Activated T-cell treated with anti-CD3 and anti-CD28 coated beads, Interleukin-2, amount 50 U/mL, for 4 hours (primary cell): Measurements from ENCODE around the gene TBC1D14. TPM values are rescaled to one million over a fixed set of nuclear protein-coding genes. Genes with fewer than 3 reads are reported as not detected.

Experiments
- ATAC-seq, 2 donors: fragments of 200-7000 bp; cut with Tn5 transposase; one replicate each; pipeline ENCODE4 v1.10.0; 2021
- DNase-seq: peaks from one replicate; pipeline ENCODE4 v3.0.0-alpha.2; 2020
- H3K27me3 Mint-ChIP-seq: one replicate; pipeline ENCODE4 v1.8.0; 2021; ENCODE audit warnings: low read depth, mixed read lengths
- H3K36me3 Mint-ChIP-seq: one replicate; pipeline ENCODE4 v1.8.0; 2022; ENCODE audit warnings: mixed read lengths; ENCODE audit not compliant: insufficient read depth
- H3K4me1 Mint-ChIP-seq: one replicate; pipeline ENCODE4 v1.8.0; 2021; ENCODE audit warnings: low read depth, mixed read lengths
- H3K4me3 Mint-ChIP-seq: one replicate; pipeline ENCODE4 v1.8.0; 2021; ENCODE audit warnings: mild to moderate bottlenecking, moderate library complexity, mixed read lengths
- H3K9me3 Mint-ChIP-seq: one replicate; pipeline ENCODE4 v1.8.0; 2021; ENCODE audit warnings: mixed read lengths
- total RNA-seq, 3 donors: library from RNA; stranded (reverse); gene quantifications; one replicate each; pipeline ENCODE4 v1.2.1, GENCODE V29; 2021

Gene TBC1D14
- total RNA-seq, 3 donors from 2014 or later, result 39.8 to 45.7 (median 41.7) TPM

DNA sequence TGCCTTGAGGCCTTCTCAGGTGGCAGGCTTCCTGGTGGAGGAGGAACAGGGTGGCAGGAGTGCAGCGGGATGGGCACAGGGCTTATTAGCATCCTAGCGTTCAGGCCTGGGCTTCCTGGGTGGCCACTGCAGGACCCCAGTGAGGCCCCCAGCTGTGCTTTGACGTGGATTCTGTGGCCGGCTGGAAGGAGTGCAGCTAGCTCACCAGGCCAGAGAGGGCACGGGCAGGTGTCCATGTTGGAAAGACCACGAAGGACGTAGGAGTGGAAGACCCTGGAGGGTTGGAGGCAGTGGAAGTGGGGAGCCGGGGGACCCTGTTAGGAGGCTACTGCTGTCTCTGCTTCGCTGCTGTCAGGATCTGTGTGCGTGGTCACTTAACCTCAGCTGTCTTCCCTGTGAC, 120.3 kb downstream of the TBC1D14 start:
- DNase-seq (no peak), ATAC-seq (no peak)
- Mint-ChIP-seq H3K4me1 (peaks cover 2% of the 10 kb centered on the region), H3K27me3 (no peaks in the 10 kb centered on the region), H3K4me3 (no peak overlapping the region), H3K9me3 (no peaks in the 10 kb centered on the region), H3K36me3 (peaks cover 17% of the 10 kb centered on the region)

DNA sequence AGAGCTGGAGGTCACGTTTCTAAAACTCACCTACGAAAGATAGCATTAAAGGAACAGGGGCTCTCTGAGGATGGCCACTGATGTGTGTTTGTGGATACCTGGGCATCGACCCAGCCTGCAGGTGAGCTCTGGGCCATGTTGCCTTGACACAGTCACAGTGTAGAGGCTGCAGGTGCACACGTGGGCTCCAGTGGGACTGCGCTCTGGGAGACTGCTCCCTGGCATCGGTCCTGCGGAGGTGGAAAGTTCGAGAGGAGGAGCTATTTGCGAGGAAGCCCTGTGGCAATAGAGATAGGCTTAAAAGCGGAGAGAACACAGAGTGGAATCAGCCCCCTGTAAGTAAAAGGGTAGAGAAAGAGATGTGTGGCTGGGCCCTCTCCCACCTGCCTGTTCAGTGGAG, 121.2 kb downstream of the TBC1D14 start:
- no peak for ATAC-seq
- no peak overlapping the region for H3K4me3 Mint-ChIP-seq
- H3K27me3 Mint-ChIP-seq, result no peaks in the 10 kb centered on the region
- peaks cover 2% of the 10 kb centered on the region for H3K4me1 Mint-ChIP-seq
- peaks cover 17% of the 10 kb centered on the region for H3K36me3 Mint-ChIP-seq
- no peak for DNase-seq
- no peaks in the 10 kb centered on the region for H3K9me3 Mint-ChIP-seq

DNA sequence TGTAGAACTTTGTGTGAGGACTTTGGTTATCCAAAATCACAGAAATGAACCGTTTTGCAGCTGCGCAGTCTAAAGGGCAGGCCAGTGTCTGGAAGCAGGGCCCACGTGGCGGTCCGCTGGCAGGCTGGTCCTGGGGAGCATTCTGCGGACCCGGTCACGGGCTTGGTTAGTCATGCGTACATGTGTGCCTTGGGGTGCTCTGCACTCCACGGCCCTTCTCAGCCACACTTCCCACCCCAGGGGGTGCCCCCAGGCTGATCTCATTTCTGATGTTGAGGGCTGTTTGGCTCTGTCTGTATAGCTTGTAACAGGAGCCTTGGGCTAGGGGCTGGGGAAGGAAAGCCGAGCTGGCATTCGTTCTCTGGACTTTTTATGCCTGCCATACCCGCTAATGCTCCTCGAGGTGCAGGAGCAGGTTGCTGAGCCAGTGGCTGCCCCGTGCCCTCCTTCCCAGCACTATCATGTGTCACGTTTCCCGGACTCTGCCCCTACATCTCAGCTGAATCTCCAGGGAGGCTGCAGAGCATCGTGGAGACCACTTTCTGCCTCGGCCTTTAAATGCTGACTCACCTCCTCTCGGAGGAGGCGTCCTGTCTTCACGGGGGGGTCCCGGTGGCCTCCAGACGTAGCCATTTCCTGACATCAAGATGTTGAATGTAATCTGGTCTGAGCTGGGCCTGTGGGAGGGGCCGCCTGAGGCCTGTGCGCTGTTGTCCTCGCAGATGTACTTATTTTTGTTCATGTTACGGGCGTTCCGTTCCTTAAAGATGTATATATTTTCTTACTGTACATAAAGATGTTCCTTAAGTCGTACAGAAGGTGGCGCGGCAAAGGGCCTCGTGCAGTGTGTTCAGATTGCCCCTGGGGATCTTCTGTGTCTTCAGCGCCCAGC, 122.2 kb downstream of the TBC1D14 start:
- ATAC-seq (no peak), DNase-seq (no peak)
- no peaks in the 10 kb centered on the region for H3K9me3 Mint-ChIP-seq
- peaks cover 14% of the 10 kb centered on the region for H3K36me3 Mint-ChIP-seq
- H3K27me3 Mint-ChIP-seq, result no peaks in the 10 kb centered on the region
- peaks cover 2% of the 10 kb centered on the region for H3K4me1 Mint-ChIP-seq
- H3K4me3 Mint-ChIP-seq, result no peak overlapping the region

DNA sequence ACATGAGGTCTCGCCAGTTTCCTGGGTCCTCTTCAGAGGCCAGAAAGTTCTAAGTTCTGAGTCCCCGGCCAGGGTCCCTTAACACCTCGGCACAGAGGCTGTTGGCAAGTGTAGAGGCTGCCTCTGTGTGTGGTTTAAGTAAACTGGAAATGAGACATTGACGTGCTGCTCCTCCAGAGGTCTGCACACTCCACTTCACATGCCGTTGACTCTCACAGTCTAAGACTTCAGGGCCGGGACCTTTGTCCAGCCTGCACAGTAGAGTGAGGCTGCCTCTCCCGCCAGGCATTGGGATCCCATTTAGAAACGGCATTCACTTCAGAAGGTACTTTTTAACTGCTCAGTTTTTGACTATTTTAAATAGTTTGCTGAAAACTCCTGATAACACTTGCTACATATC, 123.0 kb downstream of the TBC1D14 start:
- H3K36me3 Mint-ChIP-seq, result peaks cover 14% of the 10 kb centered on the region
- no peaks in the 10 kb centered on the region for H3K27me3 Mint-ChIP-seq
- no peak for ATAC-seq
- H3K4me3 Mint-ChIP-seq, result no peak overlapping the region
- peaks cover 8% of the 10 kb centered on the region for H3K4me1 Mint-ChIP-seq
- DNase-seq, result no peak
- H3K9me3 Mint-ChIP-seq, result no peaks in the 10 kb centered on the region

DNA sequence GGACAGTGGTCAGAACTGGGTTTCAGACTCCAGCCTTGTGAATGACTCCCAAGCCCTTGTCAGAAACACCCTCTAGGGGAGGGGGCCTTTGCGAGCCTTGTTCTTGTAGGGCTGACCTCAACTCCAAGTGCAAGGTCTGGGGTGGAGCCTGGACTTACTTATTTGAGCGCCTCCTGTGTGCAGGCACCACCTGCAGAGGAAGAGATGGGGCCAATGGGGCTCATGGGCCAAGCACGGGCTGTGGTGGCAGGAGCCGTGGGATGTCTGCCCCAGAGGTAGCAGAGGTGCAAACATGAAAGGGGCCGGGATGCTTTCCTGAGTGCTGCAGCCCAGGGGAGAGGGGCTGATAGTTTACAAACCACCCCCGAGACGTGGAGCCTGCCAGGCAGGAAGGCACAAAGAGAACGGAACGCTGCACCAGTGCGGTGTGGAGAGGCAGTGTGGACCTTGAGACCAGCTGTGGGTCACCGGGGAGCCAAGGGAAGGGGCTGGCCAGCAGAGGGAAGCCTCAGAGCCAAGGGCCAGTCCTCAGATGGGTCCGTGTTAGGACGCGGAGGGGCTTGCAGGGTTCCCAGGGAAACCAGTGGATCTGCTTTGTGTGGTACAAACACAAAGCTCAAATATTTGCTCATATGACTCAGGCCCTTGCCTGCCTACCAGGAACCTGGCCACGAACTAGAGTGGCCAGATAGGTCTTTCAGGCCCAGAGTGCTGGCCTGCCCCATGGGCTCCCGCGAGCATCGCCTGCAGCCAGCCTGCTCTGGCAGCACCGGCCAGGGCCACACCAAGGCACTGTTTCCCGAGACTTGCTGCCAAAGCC, 124.8 kb downstream of the TBC1D14 start:
- Mint-ChIP-seq H3K36me3 (peaks cover 10% of the 10 kb centered on the region), H3K9me3 (no peaks in the 10 kb centered on the region), H3K4me3 (no peak overlapping the region), H3K27me3 (no peaks in the 10 kb centered on the region), H3K4me1 (peaks cover 6% of the 10 kb centered on the region)
- no peak for ATAC-seq
- no peak for DNase-seq

DNA sequence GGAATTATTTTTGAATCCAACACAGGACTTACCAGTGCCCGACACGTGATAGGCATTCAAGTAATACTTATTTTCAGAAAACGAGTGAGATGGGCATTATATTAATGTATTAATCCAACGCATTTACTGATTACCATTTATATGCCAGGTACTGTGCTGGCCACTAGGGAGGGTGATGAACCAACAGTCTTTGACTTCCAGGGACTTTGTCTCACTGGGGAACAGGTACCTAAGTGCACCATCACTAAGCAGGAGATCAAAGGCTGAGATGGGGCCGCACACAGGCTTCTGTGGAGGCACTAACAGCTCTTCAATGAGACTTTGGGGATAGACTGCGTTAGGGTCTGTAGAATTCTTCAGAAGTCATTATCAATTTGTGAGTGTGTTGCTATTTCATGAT, 127.8 kb downstream of the TBC1D14 start:
- no peak for DNase-seq
- no peaks in the 10 kb centered on the region for H3K36me3 Mint-ChIP-seq

DNA sequence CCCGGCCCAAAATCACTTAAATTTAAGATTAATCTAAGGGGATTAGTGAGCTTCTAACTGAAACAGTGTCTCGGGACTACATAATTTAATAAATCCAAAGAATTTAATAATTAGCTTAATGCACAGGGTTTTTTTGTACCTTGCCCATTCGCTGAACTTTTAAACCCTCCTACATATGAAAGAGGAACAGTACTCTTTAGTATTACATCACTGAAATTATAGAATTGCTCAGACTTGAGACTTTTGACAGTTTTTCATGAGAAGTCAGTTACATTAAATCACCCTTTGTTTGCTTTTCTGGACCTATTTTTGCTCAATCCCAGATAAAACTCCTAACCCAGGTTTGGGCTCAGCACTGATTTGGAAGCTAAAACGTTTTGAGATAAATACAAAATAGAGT, 131.1 kb downstream of the TBC1D14 start:
- no peaks in the 10 kb centered on the region for H3K36me3 Mint-ChIP-seq
- H3K4me1 Mint-ChIP-seq, result peaks cover 31% of the 10 kb centered on the region
- DNase-seq, result no peak
- H3K9me3 Mint-ChIP-seq, result no peaks in the 10 kb centered on the region
- H3K27me3 Mint-ChIP-seq, result no peaks in the 10 kb centered on the region
- H3K4me3 Mint-ChIP-seq, result peak overlapping the region; percentile 14
- ATAC-seq, result no peak

More for the DNA sequence above, 127.8 kb downstream of the TBC1D14 start:
- no peak for ATAC-seq
- Mint-ChIP-seq H3K4me3 (no peak overlapping the region), H3K4me1 (peaks cover 13% of the 10 kb centered on the region), H3K9me3 (no peaks in the 10 kb centered on the region), H3K27me3 (no peaks in the 10 kb centered on the region)

DNA sequence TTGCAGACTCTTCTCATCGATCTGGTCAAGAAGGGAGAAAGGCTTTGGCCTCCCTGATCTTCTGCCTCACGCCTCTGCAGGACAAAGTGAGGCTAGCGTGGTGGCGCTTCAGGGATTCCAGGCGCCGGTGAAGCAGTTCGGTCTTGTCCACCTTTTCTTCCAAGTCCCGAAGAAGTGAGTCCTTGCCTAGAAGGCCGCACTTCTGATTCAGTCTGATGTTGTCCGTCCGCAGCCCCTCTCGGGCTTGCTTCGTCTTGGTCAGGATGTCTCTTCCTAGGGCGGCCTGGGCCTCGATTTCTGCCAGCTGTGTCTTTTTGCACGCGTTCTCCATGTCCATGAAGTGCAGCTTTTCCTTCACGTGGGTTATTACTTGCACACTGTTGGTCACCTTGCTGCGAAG, 131.6 kb downstream of the TBC1D14 start:
- no peak overlapping the region for H3K4me3 Mint-ChIP-seq
- H3K4me1 Mint-ChIP-seq, result peaks cover 36% of the 10 kb centered on the region
- no peaks in the 10 kb centered on the region for H3K9me3 Mint-ChIP-seq

DNA sequence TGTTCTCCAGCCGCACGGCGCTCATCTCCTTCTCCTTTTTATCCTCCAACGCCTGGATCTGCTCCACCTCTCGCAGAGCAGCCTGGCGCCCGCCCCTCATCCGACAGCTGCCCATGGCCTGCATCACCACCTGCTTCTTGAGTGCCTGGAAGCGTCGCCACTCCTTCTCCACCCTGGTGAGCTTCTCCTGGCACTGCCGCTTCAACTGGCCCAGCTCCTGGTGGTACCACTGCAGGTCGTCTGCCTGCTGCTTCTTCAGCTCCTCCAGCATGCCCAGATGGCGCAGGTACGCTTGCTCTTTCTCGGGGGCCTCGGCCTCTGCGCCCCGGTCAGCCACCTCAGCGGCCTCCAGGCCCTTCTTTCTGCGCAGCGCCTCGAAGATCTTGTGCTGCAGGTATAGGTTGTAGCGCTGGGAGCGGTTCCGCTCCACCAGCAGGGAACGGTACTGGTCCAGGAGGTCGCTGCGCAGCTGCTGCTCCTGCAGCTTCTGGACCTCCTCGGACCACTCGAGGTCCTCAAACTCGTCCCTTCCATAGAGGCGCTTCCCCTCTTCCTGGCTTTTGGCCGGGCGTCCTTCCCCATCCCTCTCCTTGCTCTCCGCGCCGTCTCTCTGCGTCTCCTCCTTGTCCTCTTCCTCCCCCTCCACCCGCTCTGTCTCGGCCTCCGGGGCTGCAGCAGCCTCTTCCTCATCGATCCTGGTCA, 132.3 kb downstream of the TBC1D14 start:
- Mint-ChIP-seq H3K36me3 (no peaks in the 10 kb centered on the region), H3K9me3 (no peaks in the 10 kb centered on the region), H3K4me3 (peak overlapping the region; percentile 77), H3K4me1 (peaks cover 43% of the 10 kb centered on the region), H3K27me3 (no peaks in the 10 kb centered on the region)
- DNase-seq (no peak), ATAC-seq (no peak)

More for the DNA sequence above, 131.6 kb downstream of the TBC1D14 start:
- DNase-seq (no peak), ATAC-seq (no peak)
- Mint-ChIP-seq H3K27me3 (no peaks in the 10 kb centered on the region), H3K36me3 (no peaks in the 10 kb centered on the region)

DNA sequence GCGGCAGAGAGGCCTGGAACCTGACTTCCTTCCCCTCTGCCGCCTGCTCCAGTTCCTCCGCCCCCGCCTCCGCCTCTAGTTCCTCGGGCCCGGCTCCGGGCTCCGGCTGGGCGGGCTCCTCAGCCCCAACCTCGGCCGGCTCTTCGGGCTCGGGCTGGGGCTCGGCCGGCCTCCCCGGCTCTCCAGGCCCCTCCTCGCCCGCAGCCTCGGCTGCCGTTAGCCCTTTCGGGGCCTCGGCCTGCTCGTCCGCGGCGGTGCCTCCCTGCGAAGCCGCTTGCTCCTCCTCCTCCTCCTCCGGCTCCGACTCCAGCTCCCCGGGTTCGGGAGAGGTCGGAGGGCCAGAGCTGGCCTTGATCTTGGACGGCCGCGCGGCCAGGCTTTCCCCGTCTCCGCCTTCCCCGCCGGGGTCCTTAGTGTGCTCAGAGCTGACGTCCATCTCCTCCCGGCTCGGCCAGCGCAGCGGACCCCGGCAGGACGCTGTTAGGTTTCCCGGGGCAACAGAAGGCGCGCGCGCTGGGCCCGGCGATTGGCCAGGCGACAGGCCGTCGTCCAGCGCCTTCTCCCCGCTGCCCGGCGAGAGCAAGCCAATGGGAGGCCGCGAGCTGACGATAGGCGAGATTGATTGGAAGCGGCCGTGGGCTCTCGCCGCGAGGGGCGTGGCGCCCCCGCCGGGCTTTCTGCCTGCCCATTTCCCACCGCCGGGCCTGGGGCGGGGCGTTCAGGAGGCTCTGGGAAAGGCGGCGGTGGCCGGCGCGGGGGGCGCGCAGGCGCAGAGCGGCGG, 133.1 kb downstream of the TBC1D14 start:
- peak overlapping the region; percentile 86 for H3K4me3 Mint-ChIP-seq
- H3K9me3 Mint-ChIP-seq, result no peaks in the 10 kb centered on the region
- H3K4me1 Mint-ChIP-seq, result peaks cover 44% of the 10 kb centered on the region
- H3K27me3 Mint-ChIP-seq, result no peaks in the 10 kb centered on the region
- H3K36me3 Mint-ChIP-seq, result no peaks in the 10 kb centered on the region
- DNase-seq, result peak; percentile 87
- ATAC-seq, result peak; percentile 85 to 87

DNA sequence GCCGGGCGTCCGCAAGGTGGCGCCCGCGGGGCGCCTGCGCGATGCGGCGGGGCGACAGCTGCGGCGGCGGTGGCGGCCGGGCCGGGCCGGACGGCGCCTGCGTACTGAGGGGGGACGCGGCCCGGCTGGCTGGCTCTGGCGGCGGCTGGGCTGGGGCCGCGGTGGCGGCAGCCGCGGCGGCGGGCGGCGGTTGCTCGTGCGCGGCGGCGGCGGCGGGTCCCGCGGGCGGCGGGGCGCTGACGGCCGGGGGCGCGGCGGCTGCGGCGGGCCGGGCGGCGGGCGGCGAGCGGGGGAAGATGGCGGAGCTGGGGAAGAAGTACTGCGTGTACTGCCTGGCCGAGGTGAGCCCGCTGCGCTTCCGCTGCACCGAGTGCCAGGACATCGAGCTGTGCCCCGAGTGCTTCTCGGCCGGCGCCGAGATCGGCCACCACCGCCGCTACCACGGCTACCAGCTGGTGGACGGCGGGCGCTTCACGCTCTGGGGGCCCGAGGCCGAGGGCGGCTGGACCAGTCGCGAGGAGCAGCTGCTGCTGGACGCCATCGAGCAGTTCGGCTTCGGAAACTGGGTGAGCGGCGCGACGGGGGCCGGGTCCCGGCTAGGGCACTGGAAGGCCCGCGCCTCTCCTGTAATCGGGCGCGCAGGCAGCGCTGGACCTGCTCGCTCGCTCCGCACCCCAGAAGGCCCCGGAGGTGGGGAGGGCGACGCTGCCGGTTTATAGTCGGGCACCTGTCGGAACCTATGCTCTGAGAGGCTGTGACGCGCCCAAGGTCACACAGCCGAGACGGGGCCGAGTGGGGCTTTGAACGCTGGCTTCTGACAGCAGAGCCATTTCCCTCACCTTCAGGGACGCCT, 133.9 kb downstream of the TBC1D14 start, which contains the start of gene TADA2B:
Gene TADA2B, plus strand, starts transcription at position 89 of the 853 bp plus-strand sequence. Its CDS starts 208 bp downstream, at position 297.
- Mint-ChIP-seq H3K4me1 (peaks cover 47% of the 10 kb centered on the region), H3K9me3 (no peaks in the 10 kb centered on the region), H3K4me3 (peak within 1 kb of the TSS; percentile 91), H3K36me3 (no peaks in the 10 kb centered on the region), H3K27me3 (no peaks in the 10 kb centered on the region)
- peak; percentile 38 for DNase-seq
- peak; percentile 47 to 57 for ATAC-seq

DNA sequence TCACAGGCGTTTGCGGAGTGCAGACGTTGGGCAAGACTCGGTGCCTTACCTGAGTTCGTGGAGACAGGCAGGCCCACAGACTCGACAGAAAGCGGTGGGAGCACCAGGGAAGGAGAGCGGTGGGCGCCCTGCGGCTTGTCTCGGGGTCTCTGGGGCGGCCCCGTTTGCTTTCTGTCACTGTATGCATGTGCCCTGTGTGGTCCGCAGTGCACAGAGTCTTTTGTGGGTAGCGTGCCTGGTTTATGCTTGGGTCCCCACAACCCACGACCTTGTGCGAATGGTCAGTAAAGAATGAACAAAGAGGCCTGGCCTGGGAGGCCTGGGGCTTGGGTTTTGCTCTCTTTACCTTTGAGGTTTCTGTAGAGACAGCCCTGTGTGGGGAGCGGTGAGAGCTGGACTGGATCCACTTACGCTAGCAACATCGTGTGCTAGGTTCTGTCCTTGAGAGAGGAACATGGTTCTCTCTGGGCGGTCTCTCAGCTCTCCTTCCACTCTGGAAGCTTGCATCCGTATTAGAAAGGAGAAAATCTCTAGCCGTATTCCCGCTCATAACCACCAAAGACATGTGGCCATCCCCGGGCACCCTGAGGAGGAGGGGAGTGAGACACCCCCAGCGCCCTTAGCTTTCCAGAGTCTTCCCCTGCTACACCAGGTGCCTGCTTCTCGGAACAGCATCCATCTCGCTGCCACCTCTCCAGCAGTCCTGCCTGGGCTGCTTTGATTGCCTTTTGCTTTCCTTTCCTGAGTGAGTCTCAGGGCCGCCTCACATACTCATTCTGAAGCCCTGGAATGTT, 134.7 kb downstream of the TBC1D14 start:
- Mint-ChIP-seq H3K4me1 (peaks cover 52% of the 10 kb centered on the region), H3K36me3 (peaks cover 4% of the 10 kb centered on the region), H3K27me3 (no peaks in the 10 kb centered on the region), H3K9me3 (no peaks in the 10 kb centered on the region), H3K4me3 (peak overlapping the region; percentile 91)
- ATAC-seq, result no peak
- DNase-seq, result no peak
